Posterior vena cava (tissue), 2 donors: Measurements from ENCODE around the gene TEX54. TPM values are rescaled to one million over a fixed set of nuclear protein-coding genes. Genes with fewer than 3 reads are reported as not detected.
"Not testable (repeated sequence)": the region's sequence is repeated elsewhere in the genome, so short reads cannot be mapped to it uniquely, and the experiment has no call there.

Source experiments
- DNase-seq: peaks from one replicate; pipeline ENCODE4 v3.0.0-alpha.2; 2020; ENCODE audit warnings: low spot score
- intact Hi-C, 2 donors: fragments of 100-400 bp; cut with DNase I; formaldehyde crosslinking; loops; one replicate each; pipeline versions ENCODE4 v1.14.1 to v1.14.2; 2022 to 2023
- total RNA-seq, 2 donors: library from RNA; stranded (reverse); fragmentation: NEBNext Ultra II Directional; extraction: Animal tissue kit (Norgen Biotek cat#: 25700); gene quantifications; one replicate each; pipeline ENCODE4 v1.2.1, GENCODE V29; 2021
- donor health status: DM: yes; HTN: yes; CAD: no.
- donor health status: DM: yes; HTN: yes; CAD: no.

TEX54 gene
- total RNA-seq, 2 donors from 2014 or later = not detected

DNA sequence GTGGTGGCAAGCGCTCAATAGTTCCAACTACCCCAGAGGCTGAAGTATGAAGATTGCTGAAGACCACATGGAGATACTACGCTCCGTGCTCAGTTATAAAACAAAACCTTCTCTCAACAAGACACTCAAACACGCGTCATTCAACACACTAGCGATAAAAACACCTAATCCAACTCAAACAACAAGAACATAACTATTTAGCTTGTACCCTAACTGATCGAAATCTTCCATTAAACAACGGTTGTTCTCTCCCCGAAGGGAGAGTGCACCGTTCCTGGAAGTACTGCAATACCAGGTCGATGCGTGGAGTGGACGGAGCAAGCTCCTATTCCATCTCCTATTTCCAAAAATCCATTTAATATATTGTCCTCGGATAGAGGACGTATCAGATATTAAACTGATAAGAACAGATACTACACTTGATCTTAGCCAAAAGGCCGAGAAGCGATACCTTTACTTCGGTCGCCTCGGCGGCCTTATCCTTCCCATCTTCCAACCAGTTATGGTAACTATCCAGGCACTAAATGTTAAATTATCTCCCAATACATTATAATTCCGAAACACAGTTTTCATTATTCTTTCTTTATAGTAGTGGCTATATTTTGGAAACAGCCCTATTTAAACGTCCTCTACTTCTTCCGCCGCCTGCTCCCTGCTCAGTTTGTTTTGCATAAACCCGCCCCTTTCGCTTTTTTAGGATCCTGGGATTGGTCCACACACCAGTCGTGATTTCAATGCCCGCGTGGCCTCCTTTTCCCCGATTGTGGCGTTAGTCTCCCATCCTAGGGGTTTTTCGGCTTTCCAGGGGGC, 8.9 kb upstream of the TEX54 start:
- intact Hi-C loops = no loop called here
- DNase-seq = peak; percentile 94

DNA sequence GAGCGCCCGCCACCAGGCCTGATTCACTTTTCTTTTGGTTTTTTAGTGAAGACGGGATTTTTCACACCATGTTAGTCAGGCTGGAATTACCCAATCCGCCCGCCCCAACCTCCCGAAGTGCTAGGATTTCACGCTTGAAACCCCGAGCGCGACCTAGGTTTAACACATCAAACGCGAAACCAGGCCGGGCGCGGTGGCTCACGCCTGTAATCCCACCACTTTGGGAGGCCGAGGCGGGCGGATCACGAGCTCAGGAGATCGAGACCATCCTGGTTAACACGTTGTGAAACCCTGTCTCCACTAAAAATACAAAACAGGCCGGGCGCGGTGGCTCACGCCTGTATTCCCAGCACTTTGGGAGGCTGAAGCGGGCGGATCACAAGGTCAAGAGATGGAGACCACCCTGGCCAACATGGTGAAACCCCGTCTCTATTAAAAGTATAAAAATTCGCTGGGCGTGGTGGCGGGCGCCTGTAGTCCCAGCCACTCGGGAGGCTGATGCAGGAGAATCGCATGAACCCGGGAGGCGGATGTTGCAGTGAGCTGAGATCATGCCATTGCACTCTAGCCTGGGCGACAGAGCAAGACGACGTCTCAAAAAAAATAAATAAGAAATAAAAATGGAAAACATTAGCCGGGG, 8.2 kb upstream of the TEX54 start:
- intact Hi-C loops = not testable (repeated sequence)
- peak; percentile 92 for DNase-seq

DNA sequence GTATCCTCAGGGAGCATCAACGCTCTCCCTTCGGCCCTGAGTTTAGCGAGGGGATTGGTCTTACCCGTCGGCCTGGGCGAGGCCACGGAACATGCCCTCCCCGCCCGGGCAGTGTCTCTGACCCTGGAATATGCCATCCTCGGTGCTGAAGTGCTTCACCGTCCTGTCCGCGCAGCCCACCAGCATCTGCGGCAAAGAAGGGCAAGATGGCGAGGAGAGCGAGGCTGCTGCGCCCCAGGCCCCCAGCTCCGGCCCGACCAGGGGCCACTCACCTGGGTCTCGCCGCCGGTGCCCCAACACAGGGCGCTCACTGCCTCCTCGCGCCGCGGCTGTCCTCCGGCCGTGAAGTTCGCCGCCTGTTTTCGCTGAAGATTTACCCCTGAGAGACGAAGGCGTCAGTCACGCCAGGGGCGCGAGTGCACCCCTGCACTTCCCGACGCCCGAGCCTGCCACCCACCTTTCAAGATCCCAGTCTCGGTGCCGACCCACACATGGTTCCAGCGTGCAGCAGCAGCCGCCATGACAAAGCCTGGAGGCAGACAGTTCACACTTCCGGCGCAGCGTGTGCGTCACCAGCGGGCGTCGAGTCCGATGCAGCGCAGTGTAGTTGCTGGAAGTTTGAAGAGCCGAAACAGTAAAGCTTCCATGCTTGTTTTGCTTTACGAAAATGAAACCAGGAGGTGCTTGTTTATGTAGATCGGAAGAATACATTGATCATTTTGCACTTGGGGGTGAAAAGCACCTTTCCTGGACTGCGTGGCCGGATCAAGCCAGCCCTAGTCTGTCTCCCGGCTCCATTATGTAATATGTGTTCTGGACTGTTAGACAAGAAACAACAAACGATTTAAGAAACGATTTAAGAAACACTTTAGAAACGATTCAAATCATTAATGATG, 6.7 kb upstream of the TEX54 start, which contains the start of gene WDR74:
Gene WDR74 (minus strand): TSS at position 541 of the 896 bp plus-strand sequence. CDS start 20 bp downstream, at position 521.
- intact Hi-C loops = loop anchor here in 1 of 2 donors (10.0 kb wide), 1 partner anchor 54 kb away; the partner anchor contains the start of gene TMEM179B
- peak; percentile 98 for DNase-seq

DNA sequence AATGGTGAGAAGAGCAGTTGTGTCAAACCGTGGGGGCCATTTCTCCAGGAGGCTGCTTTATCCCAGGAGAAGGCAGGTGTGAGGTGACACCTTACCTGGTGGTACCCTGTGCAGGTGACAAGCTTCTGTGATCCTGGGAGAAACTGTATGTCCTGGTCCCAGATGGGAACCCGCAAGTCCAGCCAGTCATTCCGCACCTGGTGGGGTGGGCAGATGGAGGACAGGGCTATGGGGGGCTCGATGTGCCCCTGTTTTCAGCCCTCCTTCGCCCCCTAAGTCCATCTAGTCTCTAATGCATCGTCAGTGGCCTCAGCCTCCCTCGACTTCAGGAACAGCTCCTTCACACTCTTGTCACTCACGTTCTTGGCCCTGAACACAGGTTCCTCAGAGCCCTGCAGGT, 2.7 kb upstream of the TEX54 start:
- no peak for DNase-seq
- intact Hi-C loops = loop anchor here in 1 of 2 donors (10.0 kb wide), 1 partner anchor 51 kb away; the partner anchor contains the start of gene TMEM179B

DNA sequence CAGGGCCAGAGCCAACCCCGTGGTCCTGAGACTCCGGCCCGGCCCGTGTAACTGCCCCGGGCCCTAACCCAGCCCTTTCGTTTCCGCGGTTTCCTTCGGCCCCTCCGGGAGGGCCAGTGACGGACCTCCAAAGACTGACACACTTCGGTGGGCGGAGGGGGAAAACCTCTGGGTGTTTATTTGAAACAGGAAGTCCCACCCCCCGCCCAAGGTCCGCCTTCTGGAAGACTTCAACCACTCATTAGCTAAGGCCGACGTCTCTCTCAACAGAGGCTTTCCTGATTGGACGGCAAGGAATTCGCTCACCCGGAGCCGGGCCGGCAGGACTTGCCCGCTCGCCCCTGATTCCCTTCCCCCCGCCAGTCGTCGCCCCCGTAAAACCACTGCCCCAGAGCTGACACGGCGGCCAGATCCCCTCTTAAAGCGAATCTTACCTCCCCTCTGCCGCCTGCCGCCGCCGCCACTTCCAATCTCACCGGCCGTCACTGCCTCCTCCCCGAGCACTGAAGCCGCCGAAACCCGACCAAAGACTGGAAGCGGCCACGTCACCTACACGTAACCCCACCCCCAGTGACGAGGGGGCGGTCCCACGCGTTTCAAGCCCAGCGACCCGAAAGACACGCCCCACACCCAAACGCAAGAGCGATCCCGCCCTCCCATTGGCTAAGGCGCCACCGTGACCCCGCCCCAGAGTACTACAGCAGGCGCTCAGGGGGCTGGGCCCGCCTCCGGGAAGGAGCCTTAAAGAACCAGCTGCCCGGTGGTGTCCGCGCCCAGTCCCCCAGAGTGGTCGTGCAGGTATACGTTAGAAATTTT, 913 bp downstream of the TEX54 start, which contains the start of gene STX5:
Gene STX5 (minus strand): TSS at position 532 of the 816 bp plus-strand sequence. CDS start 808 bp downstream, outside the sequence.
- intact Hi-C loops = loop anchor here in 1 of 2 donors (10.0 kb wide), 1 partner anchor 47 kb away; the partner anchor contains the start of gene TMEM179B
- peak; percentile 100 for DNase-seq

DNA sequence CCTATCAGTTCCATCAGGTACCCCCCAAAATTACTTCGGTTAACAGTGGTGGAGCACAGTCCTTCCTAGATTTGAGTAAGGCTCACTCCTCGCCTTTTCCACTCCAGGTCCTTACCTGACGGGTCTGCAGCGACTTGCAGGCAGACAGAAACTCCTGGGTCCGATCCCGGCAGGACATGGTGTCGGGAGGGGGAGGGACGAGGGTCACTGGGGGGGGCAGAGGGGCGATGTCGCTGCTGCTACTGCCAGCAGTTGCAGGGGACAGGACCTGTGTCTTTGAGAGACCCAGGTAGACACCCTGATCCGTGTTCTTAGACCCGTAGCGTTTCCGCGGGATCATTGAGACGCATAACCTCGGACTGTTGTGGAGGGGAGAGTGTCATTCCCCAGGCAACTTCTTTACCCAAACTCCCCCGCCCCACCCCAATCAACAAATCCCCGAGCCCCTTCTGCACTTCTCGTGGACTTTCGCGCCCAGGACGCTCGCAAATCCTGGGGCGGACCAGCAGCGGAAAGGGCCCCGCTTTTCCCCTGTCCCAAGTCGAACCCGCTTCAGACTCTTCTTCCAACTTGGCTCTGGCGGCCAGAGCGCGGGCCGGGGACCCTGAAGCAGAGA, 1.6 kb downstream of the TEX54 start:
- no peak for DNase-seq
- intact Hi-C loops = loop anchor here in 1 of 2 donors (10.0 kb wide), 1 partner anchor 46 kb away; the partner anchor contains the start of gene TMEM179B

DNA sequence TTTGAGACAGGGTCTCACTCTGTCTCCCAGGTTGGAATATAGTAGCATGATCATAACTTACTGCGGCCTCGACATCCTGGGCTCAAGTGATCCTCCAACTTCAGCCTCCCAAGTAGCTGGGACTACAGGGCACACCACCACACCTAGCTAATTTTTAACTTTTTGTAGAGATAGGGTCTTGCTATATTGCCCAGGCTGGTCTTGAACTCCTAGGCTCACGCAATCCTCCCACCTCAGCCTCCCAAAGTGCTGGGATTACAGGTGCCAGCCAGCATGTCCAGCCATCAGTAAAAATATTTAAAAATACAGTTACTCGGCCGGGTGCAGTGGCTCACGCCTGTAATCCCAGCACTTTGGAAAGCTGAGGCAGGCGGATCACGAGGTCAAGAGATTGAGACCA, 4.5 kb downstream of the TEX54 start:
- peak; percentile 23 for DNase-seq
- intact Hi-C loops = not testable (repeated sequence)

DNA sequence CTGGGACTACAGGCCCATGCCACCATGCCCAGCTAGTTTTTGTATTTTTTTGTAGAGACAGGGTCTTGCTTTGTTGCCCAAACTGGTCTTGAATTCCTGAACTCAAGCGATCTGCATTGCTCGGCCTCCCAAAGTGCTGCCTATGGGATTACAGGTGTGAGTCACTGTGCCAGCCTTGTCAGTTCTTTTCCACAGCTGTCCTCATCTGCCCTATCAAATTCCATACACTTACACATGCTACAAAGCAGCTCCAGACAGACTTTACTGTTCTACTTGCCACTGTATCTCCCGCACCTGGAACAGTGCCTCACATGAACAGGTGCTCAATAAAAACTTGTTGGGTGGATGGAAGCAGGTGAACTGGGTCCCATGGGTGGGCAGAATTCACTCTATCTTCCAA, 9.0 kb downstream of the TEX54 start:
- DNase-seq = peak; percentile 22
- intact Hi-C loops = no loop called here

DNA sequence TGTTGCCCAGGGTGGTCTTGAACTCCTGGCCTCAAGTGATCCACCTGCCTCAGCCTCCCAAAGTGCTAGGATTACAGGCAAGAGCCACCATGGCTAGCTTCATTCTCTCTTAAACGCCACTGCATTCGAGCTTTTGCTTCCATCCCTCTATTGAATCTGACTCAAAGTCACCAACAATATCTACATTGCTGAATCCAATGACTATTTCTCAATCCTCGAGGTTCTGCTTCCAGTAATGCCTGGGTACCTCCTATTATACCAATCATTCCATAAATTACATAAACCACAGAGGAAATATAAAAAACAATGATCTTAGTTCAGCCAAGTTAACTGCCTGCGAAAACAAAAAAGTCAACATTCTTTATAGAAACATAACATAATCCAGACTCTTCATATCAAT, 15.5 kb downstream of the TEX54 start:
- intact Hi-C loops = no loop called here
- DNase-seq = no peak

DNA sequence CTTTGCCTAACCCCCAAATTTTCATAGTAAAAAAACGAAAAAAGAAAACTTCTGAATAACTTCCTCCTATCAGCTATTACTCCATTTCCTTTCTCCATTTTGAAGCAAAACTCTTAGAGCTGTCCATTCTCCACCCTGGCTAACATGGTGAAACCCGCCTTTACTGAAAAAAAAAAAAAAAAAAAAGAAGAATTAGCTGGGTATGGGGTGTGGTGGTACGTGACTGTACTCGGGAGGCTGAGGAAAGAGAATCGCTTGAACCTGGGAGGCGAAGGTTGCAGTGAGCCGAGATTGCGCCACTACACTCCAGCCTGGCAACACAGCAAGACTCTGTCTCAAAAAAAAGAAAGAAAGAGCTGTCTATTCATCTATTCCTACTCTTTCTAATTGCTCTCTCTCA, 16.1 kb downstream of the TEX54 start:
- peak; percentile 35 for DNase-seq
- intact Hi-C loops = no loop called here

DNA sequence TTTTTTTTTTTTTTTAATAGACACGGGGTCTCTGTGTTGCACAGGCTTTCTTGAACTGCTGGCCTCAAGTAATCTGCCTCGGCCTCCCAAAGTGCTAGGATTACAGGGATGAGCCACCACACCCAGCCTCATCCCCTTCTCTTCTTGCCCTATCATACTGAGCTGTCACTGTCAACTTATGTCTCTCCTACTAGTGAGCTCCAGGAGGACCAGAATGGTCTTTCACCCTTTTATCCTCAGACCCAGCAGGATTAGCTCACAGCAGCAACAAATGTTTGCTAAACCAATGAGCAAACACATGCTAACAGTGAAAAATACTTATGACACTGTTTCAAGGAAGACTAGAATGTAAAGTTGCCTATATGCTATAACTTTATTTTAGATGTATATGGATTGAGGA, 21.0 kb downstream of the TEX54 start:
- intact Hi-C loops = no loop called here
- no peak for DNase-seq

DNA sequence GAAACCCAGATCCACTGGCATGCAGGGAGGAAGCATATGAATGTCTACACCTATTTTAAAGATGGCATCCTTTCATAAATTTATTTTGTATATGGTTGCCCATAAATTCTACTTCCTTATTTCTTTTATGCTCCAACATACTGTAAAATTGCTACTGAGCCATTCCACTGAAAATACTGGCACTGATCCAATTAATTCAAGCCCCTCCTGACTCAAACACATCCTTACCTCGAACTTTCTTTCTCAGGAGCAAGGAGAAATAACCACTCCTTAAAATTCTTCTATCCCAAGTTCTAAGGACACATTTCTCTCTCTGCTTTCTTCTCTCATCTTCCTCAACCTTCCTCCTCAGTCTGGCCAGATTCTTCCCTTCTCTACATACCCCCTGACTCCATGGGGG, 21.9 kb downstream of the TEX54 start:
- intact Hi-C loops = no loop called here
- DNase-seq = no peak

DNA sequence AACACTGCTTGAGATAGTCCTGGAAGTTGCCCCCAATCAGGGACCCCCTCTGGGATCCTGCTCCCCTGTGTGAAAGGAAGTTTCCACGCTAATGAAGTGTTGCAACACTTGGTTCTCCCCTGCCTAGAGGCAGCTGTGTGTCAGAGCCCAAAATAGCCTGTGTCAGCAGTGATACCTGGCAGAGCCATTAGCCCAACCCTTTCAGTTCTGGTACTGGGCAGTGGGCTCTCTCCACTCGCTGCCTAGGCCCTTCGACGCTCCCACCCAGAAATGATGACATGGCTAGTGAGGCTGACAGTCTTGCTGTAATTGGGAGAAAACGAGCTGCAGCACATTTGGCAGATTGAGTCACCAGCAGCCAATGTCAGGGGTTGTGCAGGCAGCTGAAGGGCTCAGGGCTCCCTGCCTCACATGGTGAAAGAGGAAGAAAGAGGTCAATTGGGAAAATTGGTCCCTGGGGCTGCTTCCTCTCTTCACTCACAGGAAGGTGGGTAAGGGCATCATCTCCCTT, 26.0 kb downstream of the TEX54 start:
- intact Hi-C loops = no loop called here
- DNase-seq = no peak

DNA sequence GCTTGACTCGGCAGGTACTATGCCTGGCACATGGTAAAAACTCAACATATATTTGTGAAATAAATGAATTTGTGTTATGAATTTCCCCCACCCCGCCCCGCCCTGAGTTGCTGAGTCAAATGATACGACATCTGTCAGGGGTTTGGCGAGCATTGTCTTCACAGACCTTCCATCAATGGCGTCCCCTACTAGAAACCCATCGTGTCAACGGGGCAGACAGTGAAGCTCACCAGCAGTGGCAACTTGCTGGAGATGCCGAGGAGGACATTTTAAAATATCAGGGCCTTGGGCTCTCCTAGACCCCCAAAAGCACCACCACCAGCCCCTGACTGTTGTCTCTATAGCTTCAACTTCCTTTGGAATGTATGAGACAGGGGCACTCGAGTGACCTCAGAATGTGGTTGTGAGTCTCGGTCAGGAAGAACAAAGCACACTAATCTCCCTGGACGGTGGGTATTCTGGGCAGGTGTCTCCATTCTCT, 26.6 kb downstream of the TEX54 start:
- intact Hi-C loops = no loop called here

DNA sequence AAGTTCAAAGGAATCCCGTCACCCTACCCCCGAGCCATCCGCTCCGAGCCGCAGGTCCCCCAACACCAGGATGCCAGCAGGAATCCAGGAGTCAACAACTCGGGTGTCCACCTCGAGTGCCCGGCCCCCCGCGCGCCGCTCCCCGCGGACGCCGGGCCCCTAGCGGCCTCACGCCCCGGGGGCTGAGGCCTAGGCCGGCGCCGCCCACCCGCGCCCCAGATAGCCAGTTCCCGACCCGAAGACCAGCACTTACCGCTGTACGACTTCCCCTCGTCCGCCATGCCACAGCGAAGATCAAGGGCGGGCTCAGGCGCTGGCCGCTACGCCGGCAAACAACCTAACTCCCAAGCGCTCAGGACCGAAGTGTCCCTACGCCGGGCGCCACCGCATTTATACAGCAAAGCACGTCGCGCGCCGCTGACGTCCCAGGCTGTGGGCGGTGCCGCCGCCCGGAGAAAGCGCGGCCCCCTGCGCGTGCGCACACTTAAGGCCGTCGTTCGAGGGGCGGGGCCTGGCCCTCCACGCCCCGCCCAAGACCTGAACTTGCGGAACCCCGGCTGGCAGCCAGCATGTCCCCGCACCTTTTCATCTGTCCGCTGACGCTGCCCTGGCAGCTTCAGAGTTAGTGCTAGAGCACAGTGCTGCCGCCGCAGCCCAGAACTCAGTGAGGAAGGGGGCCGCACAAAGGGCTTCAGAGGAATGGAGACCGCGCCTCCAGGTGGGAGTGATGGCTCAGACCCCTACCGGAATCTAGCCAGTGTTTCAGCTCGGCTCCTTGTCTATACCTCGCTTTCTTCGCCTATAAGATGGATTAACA, 27.4 kb downstream of the TEX54 start, which contains the start of gene NXF1:
Gene NXF1 (minus strand): TSS at position 365 of the 817 bp plus-strand sequence. CDS start 84 bp downstream, at position 281.
- intact Hi-C loops = no loop called here
- peak; percentile 99 for DNase-seq

More for the DNA sequence above, 26.6 kb downstream of the TEX54 start:
- no peak for DNase-seq

DNA sequence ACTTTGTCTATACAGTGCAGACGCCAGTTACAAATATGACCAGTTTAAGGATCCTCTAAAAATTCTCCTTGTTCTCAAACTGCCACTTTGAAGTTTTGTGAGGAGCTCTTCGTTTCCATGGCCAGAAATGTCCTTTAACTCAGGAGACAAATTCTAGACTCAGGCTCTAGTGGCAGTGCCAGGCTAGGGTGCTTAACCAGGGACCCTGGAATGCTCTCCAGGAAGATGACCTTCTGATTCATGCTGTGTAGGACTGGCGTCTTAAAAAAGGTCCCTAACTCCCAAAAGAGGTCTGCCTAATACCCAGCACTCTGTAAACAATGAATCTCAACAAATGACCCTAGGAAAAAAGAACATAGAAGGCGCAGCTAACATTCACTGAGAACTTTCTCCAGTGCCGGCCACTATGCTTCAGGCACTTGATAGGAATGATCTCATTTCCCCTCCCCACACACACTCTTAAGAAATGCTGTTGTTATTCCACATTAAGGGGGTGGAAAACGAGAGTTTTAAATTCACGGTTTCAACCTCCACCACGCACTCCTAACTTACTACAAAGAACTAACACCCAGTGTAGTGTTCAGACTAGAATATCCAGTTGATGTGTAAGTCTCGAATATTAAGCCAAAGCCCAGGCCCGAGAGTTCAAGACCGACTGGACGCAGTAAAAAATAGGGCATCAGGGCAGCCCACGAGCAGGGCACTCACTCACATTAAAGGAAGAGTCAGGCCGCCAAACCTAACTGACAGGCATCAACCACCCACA, 28.1 kb downstream of the TEX54 start:
- intact Hi-C loops = no loop called here
- DNase-seq = no peak
